HS-5 (cell line): ENCODE measurements around the gene DRC1.

Experiments used
- DNase-seq: peaks from one replicate; pipeline ENCODE4 v3.0.0-alpha.2; 2012; ENCODE audit warnings: low read depth

DRC1 gene

GRCh38 chr2:26399771-26400376 lies 1.8 kb upstream of the DRC1 start:
- DNase-seq: no peak

GRCh38 chr2:26400723-26401122 lies 997 bp upstream of the DRC1 start:
- no peak for DNase-seq

GRCh38 chr2:26407526-26407925 lies 5.8 kb downstream of the DRC1 start:
- DNase-seq: no peak

GRCh38 chr2:26409785-26410184 lies 8.1 kb downstream of the DRC1 start:
- DNase-seq: no peak

GRCh38 chr2:26410764-26411243 lies 9.1 kb downstream of the DRC1 start:
- no peak for DNase-seq

GRCh38 chr2:26411419-26411818 lies 9.7 kb downstream of the DRC1 start:
- DNase-seq: no peak

- no peak for DNase-seq
Measured at GRCh38 chr2:26412091-26412673, 10.5 kb downstream of the DRC1 start.

GRCh38 chr2:26414311-26414710 lies 12.6 kb downstream of the DRC1 start:
- no peak for DNase-seq

- DNase-seq: no peak
Measured at GRCh38 chr2:26421961-26422360, 20.2 kb downstream of the DRC1 start.

- no peak for DNase-seq
Measured at GRCh38 chr2:26422947-26423629, 21.4 kb downstream of the DRC1 start.

GRCh38 chr2:26423750-26424149 lies 22.0 kb downstream of the DRC1 start:
- DNase-seq: no peak

- no peak for DNase-seq
Measured at GRCh38 chr2:26424221-26424620, 22.5 kb downstream of the DRC1 start.

- DNase-seq: no peak
Measured at GRCh38 chr2:26428846-26429245, 27.1 kb downstream of the DRC1 start.

- DNase-seq: no peak
Measured at GRCh38 chr2:26429779-26430578, 28.3 kb downstream of the DRC1 start.

GRCh38 chr2:26430826-26431225 lies 29.1 kb downstream of the DRC1 start:
- DNase-seq: no peak

- no peak for DNase-seq
Measured at GRCh38 chr2:26432363-26432762, 30.6 kb downstream of the DRC1 start.

- DNase-seq: no peak
Measured at GRCh38 chr2:26432859-26433258, 31.1 kb downstream of the DRC1 start.

GRCh38 chr2:26435106-26435505 lies 33.4 kb downstream of the DRC1 start:
- DNase-seq: no peak

- peak; percentile 73 for DNase-seq
Measured at GRCh38 chr2:26438526-26438925, 36.8 kb downstream of the DRC1 start.

GRCh38 chr2:26438926-26439325 lies 37.2 kb downstream of the DRC1 start:
- DNase-seq: no peak

GRCh38 chr2:26442301-26442700 lies 40.6 kb downstream of the DRC1 start:
- no peak for DNase-seq

- no peak for DNase-seq
Measured at GRCh38 chr2:26442707-26443106, 41.0 kb downstream of the DRC1 start.

GRCh38 chr2:26444236-26444635 lies 42.5 kb downstream of the DRC1 start:
- no peak for DNase-seq
